B cell (primary cell): ENCODE results near the gene RUVBL2. TPM values are rescaled to one million over a fixed set of nuclear protein-coding genes. Genes with fewer than 3 reads are reported as not detected.

Source experiments
- ATAC-seq: fragments of 200-7000 bp; cut with Tn5 transposase; one replicate; pipeline ENCODE4 v1.10.0; 2021; ENCODE audit warnings: low read depth, mild to moderate bottlenecking, moderate number of reproducible peaks, moderate library complexity
- CTCF ChIA-PET: fragments of 350-600 bp; sonication (Branson Sonifier 250); formaldehyde crosslinking; loops from one replicate; lab custom pipeline; 2021; ENCODE audit warnings: antibody characterized with exemption, inconsistent platforms; lab: Charles Lee
- POLR2A ChIA-PET: fragments of 350-600 bp; sonication (Branson Sonifier 250); formaldehyde crosslinking; loops from one replicate; lab custom pipeline; 2021; ENCODE audit warnings: antibody characterized with exemption; lab: Charles Lee
- DNase-seq: peaks from one replicate; pipeline ENCODE4 v3.0.0; 2013
- H2AFZ ChIP-seq: 2 replicates; pipeline ENCODE4 v1.6.1; 2012; ENCODE audit warnings: mild to moderate bottlenecking, low read depth, low read length; ENCODE audit not compliant: insufficient read depth, poor library complexity, severe bottlenecking
- H3K27ac ChIP-seq, 2 donors: 1 replicate in 1 of 2; 2 replicates in 1 of 2; pipeline ENCODE4 v1.5.1; 2012 to 2013; ENCODE audit warnings: low read length in 2 of 2, mild to moderate bottlenecking in 2 of 2, moderate library complexity in 1 of 2
- H3K27me3 ChIP-seq, 4 experiments: fragments of 200-600 bp in 1 of 4; sonication (generic) in 1 of 4; replicated peaks in 1 of 4; 1 replicate in 2 of 4; 2 replicates in 2 of 4; pipeline versions ENCODE4 v1.6.1 to v1.7.0; 2013 to 2016; ENCODE audit warnings: low read length in 3 of 4, mild to moderate bottlenecking in 2 of 4, mixed read lengths in 1 of 4, moderate library complexity in 1 of 4; ENCODE audit not compliant: insufficient read depth in 4 of 4, control insufficient read depth in 3 of 4; ENCODE audit errors: control extremely low read depth in 1 of 4
- H3K36me3 ChIP-seq, 2 experiments: replicated peaks in 1 of 2; 1 replicate in 1 of 2; 2 replicates in 1 of 2; pipeline versions ENCODE4 v1.6.1 to v1.7.1; 2013; ENCODE audit warnings: low read length in 1 of 2; ENCODE audit not compliant: insufficient read depth in 2 of 2, control insufficient read depth in 1 of 2; ENCODE audit errors: control extremely low read depth in 1 of 2, extremely low read depth in 1 of 2
- H3K4me1 ChIP-seq, 2 donors: fragments of 200-600 bp in 1 of 2; sonication (generic) in 1 of 2; 1 replicate in 1 of 2; 2 replicates in 1 of 2; pipeline versions ENCODE4 v1.5.1 to v1.6.1; 2013 to 2017; ENCODE audit warnings: low read length in 2 of 2; ENCODE audit not compliant: control insufficient read depth in 2 of 2, insufficient read depth in 2 of 2
- H3K4me2 ChIP-seq: replicated peaks from 2 replicates; pipeline ENCODE3; 2012; ENCODE audit warnings: mild to moderate bottlenecking, low read depth, low read length; ENCODE audit not compliant: poor library complexity, severe bottlenecking
- H3K4me3 ChIP-seq, 5 experiments: fragments of 200-600 bp in 1 of 5; sonication (generic) in 1 of 5; 1 replicate in 3 of 5; 2 replicates in 2 of 5; pipeline versions ENCODE4 v1.5.1 to v1.7.0; 2011 to 2016; ENCODE audit warnings: low read length in 4 of 5, mild to moderate bottlenecking in 4 of 5, low read depth in 2 of 5, control low read depth in 1 of 5, moderate library complexity in 1 of 5; ENCODE audit not compliant: insufficient read depth in 1 of 5; ENCODE audit errors: control extremely low read depth in 1 of 5, extremely low read depth in 1 of 5
- H3K79me2 ChIP-seq: fragments of 200-600 bp; sonication (generic); one replicate; pipeline ENCODE4 v1.6.0; 2016; ENCODE audit warnings: low read length; ENCODE audit not compliant: control insufficient read depth, insufficient read depth
- H3K9ac ChIP-seq: fragments of 200-600 bp; sonication (generic); 2 replicates; pipeline ENCODE4 v1.6.1; 2017; ENCODE audit warnings: mild to moderate bottlenecking, low read length, moderate library complexity
- H3K9me3 ChIP-seq, 3 donors: one replicate each; pipeline versions ENCODE4 v1.6.1 to v1.7.1; 2013; ENCODE audit warnings: low read length in 2 of 3; ENCODE audit not compliant: control insufficient read depth in 2 of 3, insufficient read depth in 1 of 3; ENCODE audit errors: control extremely low read depth in 1 of 3
- H4K20me1 ChIP-seq: 2 replicates; pipeline ENCODE4 v1.6.0; 2012; ENCODE audit warnings: mild to moderate bottlenecking, low read length; ENCODE audit not compliant: insufficient read depth, control insufficient read depth, poor library complexity, severe bottlenecking
- H3K27ac Mint-ChIP-seq: one replicate; pipeline ENCODE4 v1.8.0; 2021; ENCODE audit warnings: mixed read lengths
- H3K27me3 Mint-ChIP-seq: one replicate; pipeline ENCODE4 v1.8.0; 2021; ENCODE audit warnings: mixed read lengths
- H3K4me1 Mint-ChIP-seq: one replicate; pipeline ENCODE4 v1.8.0; 2021; ENCODE audit warnings: mixed read lengths
- H3K4me3 Mint-ChIP-seq: one replicate; pipeline ENCODE4 v1.8.0; 2021; ENCODE audit warnings: mixed read lengths
- H3K9me3 Mint-ChIP-seq: one replicate; pipeline ENCODE4 v1.8.0; 2022; ENCODE audit warnings: mixed read lengths; ENCODE audit not compliant: insufficient read depth
- EZH2 ChIP-seq: IDR thresholded peaks from 2 replicates; pipeline ENCODE4 v1.6.1; 2012; ENCODE audit warnings: borderline replicate concordance, low read depth, mild to moderate bottlenecking, moderate library complexity, low read length; ENCODE audit not compliant: insufficient read depth, poor library complexity, severe bottlenecking
- WGBS: methylation state at CpG from one replicate; pipeline ENCODE4 v1.1.5; 2013; ENCODE audit warnings: missing lambda C conversion rate; ENCODE audit not compliant: insufficient coverage; 5-methylcytosine and 5-hydroxymethylcytosine counted together
- intact Hi-C: fragments of 100-400 bp; cut with micrococcal nuclease; formaldehyde crosslinking; loops from one replicate; pipeline ENCODE4 v1.10.0; 2022
- polyA plus RNA-seq: library from polyadenylated mRNA; depleted of rRNA; stranded (reverse); fragments of >200 nt; gene quantifications from 2 replicates; pipeline ENCODE4 v1.2.3, GENCODE V29; 2012
- total RNA-seq, 2 donors: library from RNA; stranded (reverse); fragments of 120-200 nt in 1 of 2; gene quantifications; 1 replicate in 1 of 2; 2 replicates in 1 of 2; pipeline versions ENCODE4 v1.2.3 to v1.2.4, GENCODE V29; 2013 to 2022
- TF ChIP-seq, protein P1 (sequence below): fragments of 200-600 bp; IDR thresholded peaks from one replicate; pipeline ENCODE4 v1.8.0; 2022; ENCODE audit warnings: antibody characterized with exemption, mild to moderate bottlenecking

The RUVBL2 gene
- total and polyA plus RNA-seq, 2 donors (not counting 1 experiment from before 2014, with no cell fraction given): 36.1 to 57.4 TPM

DNA sequence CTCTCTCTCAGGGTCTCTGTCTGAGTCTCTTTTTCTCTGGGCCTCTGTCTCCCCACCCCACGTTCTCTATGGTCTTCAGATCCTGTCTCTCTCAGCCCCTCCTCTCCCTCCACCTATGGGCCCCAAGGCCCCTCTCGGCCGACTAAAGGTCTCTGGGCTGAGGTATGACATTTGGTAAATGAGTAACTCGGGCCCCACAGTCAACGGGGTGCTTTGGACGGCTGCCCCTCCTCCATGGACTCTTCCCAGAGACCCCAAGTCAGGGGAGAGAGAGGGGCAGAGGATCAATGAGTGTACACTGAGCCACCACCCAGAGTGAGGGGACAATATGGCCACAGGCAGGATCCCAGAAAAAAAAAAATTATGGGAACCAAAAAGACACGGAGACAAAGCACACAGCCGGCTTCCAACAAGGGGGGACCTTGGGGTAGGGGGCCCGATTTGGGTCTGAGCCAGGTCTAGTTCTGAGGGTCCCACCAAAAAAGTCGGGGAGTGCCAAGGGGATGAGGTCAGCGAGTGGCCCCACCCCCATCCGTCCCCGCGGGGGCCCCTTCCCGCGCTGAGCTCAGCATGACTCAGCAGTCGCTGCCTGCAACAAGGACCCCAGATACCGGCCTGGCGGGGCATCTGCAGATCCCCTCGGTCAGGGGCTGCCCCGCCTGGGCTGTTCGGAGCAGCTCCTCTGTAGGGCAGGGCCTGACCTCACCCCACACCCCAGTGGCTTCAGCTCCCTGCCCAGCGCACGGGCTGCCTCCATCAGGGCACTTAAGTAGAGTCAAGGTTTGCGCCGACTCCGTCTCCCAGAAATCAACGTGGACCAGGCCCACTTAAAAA lies 30.1 kb upstream of the RUVBL2 start:
- DNase-seq: peak; percentile 60
- H3K9me3 ChIP-seq: no peaks in the 10 kb centered on the region
- peaks cover 29% of the 10 kb centered on the region for H3K79me2 ChIP-seq
- peaks cover 22% of the 10 kb centered on the region for H4K20me1 ChIP-seq
- no peaks in the 10 kb centered on the region for H3K9me3 Mint-ChIP-seq
- H3K27ac Mint-ChIP-seq: peak overlapping the region; percentile 85
- no peaks in the 10 kb centered on the region for H3K27me3 Mint-ChIP-seq
- peaks cover 68% of the 10 kb centered on the region for H3K4me1 Mint-ChIP-seq
- no peaks in the 10 kb centered on the region for H3K27me3 ChIP-seq
- WGBS: 8% methylated on average over 25 of the region's 28 CpGs
- H3K9ac ChIP-seq: peak overlapping the region; percentile 61
- TF ChIP-seq EZH2: no peak
- TF ChIP-seq, protein P1, sequence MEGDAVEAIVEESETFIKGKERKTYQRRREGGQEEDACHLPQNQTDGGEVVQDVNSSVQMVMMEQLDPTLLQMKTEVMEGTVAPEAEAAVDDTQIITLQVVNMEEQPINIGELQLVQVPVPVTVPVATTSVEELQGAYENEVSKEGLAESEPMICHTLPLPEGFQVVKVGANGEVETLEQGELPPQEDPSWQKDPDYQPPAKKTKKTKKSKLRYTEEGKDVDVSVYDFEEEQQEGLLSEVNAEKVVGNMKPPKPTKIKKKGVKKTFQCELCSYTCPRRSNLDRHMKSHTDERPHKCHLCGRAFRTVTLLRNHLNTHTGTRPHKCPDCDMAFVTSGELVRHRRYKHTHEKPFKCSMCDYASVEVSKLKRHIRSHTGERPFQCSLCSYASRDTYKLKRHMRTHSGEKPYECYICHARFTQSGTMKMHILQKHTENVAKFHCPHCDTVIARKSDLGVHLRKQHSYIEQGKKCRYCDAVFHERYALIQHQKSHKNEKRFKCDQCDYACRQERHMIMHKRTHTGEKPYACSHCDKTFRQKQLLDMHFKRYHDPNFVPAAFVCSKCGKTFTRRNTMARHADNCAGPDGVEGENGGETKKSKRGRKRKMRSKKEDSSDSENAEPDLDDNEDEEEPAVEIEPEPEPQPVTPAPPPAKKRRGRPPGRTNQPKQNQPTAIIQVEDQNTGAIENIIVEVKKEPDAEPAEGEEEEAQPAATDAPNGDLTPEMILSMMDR: no peak
- ChIA-PET POLR2A (interaction anchor here (0.6 to 1.5 kb wide), 7 partner anchors 9 to 344 kb away, joined by 3 to 9 read pairs (median 4); partner anchors contain the start of genes BAX, CA11, GYS1 and RPL18), CTCF (interaction anchor here (0.6 to 1.0 kb wide), 4 partner anchors 10 to 125 kb away, joined by 3 to 4 read pairs (median 3); partner anchors contain the start of genes GYS1 and RUVBL2)
- H2AFZ ChIP-seq: peak overlapping the region; percentile 73
- peak overlapping the region; percentile 100 for H3K4me3 Mint-ChIP-seq
- peaks cover 41 to 57% of the 10 kb centered on the region in 2 donors for H3K4me1 ChIP-seq
- intact Hi-C loops: loop anchor here (2.0 kb wide), 1 partner anchor 63 kb away; the partner anchor contains the start of gene NUCB1
- H3K4me3 ChIP-seq: peak overlapping the region; percentile 4 to 90 (median 65)
- peak overlapping the region; percentile 85 to 88 for H3K27ac ChIP-seq
- ATAC-seq: no peak
- H3K4me2 ChIP-seq: peak overlapping the region; percentile 75
- peaks cover 0 to 28% of the 10 kb centered on the region in 2 experiments for H3K36me3 ChIP-seq
